ENCODE data around the gene PTAFR.

The PTAFR gene

DNA sequence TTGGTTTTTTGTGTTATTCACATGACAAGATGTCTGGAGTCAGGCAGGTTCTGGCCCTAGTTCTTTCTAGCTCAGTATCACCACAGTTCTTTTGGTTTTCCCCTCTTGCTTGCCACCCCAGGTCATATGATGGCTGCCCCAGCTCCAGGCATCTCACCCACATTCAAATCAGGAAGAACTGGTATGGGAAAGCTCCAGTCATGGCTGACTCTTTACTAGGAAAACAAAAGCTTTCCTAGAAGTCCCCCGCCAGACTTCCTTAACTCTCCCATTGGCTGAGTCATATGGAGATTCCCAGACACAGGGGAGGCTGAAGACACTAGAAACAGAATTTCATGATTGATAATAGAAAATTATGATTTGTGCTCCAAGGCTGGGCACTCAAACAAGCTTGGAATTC lies 65.9 kb downstream of the PTAFR start:
- ATAC-seq (ENCODE audit: insufficient read depth, low read depth) (no peak), DNase-seq (no peak)
- H3K4me1 ChIP-seq (ENCODE audit: insufficient read depth, low read length): peaks cover 9% of the 10 kb centered on the region
- H3K79me2 ChIP-seq (ENCODE audit: insufficient read depth, low read length): no peaks in the 10 kb centered on the region
- H4K20me1 ChIP-seq (ENCODE audit: insufficient read depth, low read length): no peaks in the 10 kb centered on the region
- no peak overlapping the region for H3K9ac ChIP-seq (ENCODE audit: low read depth, low read length)
- no peaks in the 10 kb centered on the region for H3K27me3 ChIP-seq (ENCODE audit: insufficient read depth, low read length, poor library complexity)
- H3K4me2 ChIP-seq (ENCODE audit: insufficient read depth, low read length): no peak overlapping the region
- no peak overlapping the region for H3K4me3 ChIP-seq (ENCODE audit: low read depth in 1 of 2, low read length in 2 of 2)
- no peaks in the 10 kb centered on the region for H3K9me3 ChIP-seq (ENCODE audit: insufficient read depth, low read length, severe bottlenecking)
- no peak overlapping the region for H3K27ac ChIP-seq (ENCODE audit: low read length)
- no peak overlapping the region for H2AFZ ChIP-seq (ENCODE audit: low read depth, low read length)
- H3K36me3 ChIP-seq (ENCODE audit: insufficient read depth, low read length): no peaks in the 10 kb centered on the region
- no peak for TF ChIP-seq EZH2 (IDR thresholded peaks at IDR 0.05; ENCODE audit: borderline replicate concordance, low read depth, low read length, severe bottlenecking)
- TF ChIP-seq, protein P1, sequence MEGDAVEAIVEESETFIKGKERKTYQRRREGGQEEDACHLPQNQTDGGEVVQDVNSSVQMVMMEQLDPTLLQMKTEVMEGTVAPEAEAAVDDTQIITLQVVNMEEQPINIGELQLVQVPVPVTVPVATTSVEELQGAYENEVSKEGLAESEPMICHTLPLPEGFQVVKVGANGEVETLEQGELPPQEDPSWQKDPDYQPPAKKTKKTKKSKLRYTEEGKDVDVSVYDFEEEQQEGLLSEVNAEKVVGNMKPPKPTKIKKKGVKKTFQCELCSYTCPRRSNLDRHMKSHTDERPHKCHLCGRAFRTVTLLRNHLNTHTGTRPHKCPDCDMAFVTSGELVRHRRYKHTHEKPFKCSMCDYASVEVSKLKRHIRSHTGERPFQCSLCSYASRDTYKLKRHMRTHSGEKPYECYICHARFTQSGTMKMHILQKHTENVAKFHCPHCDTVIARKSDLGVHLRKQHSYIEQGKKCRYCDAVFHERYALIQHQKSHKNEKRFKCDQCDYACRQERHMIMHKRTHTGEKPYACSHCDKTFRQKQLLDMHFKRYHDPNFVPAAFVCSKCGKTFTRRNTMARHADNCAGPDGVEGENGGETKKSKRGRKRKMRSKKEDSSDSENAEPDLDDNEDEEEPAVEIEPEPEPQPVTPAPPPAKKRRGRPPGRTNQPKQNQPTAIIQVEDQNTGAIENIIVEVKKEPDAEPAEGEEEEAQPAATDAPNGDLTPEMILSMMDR (IDR thresholded peaks at IDR 0.05; ENCODE audit: borderline replicate concordance, extremely low read depth, low read length, poor library complexity, severe bottlenecking): no peak

DNA sequence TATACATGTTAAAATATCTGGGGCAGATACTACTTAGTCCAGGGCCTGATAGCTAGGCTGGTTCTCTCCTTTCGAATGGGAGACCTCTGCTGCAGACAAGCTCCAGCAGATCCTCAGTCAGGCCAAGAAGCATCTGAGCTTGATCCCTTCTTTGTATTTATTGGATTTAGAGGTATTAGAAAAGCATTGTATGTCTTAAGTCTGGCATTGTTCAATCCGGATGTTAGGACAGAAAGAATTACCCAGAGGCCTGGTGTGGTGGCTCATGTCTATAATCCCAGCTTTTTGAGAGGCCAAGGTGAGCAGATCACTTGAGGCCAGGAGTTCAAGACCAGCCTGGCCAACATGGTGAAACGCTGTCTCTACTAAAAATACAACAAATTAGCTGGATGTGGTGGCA lies 66.9 kb downstream of the PTAFR start:
- Histone ChIP-seq H3K79me2 (ENCODE audit: insufficient read depth, low read length) (no peaks in the 10 kb centered on the region), H3K27me3 (ENCODE audit: insufficient read depth, low read length, poor library complexity) (no peaks in the 10 kb centered on the region), H3K27ac (ENCODE audit: low read length) (no peak overlapping the region), H3K4me2 (ENCODE audit: insufficient read depth, low read length) (no peak overlapping the region), H3K9ac (ENCODE audit: low read depth, low read length) (no peak overlapping the region), H3K4me3 (ENCODE audit: low read depth in 1 of 2, low read length in 2 of 2) (no peak overlapping the region), H2AFZ (ENCODE audit: low read depth, low read length) (no peak overlapping the region), H3K4me1 (ENCODE audit: insufficient read depth, low read length) (no peaks in the 10 kb centered on the region), H3K9me3 (ENCODE audit: insufficient read depth, low read length, severe bottlenecking) (no peaks in the 10 kb centered on the region), H4K20me1 (ENCODE audit: insufficient read depth, low read length) (no peaks in the 10 kb centered on the region), H3K36me3 (ENCODE audit: insufficient read depth, low read length) (no peaks in the 10 kb centered on the region)
- DNase-seq: no peak
- ATAC-seq (ENCODE audit: insufficient read depth, low read depth): no peak
- no peak for TF ChIP-seq EZH2 (IDR thresholded peaks at IDR 0.05; ENCODE audit: borderline replicate concordance, low read depth, low read length, severe bottlenecking)
- TF ChIP-seq, protein P1 (IDR thresholded peaks at IDR 0.05; ENCODE audit: borderline replicate concordance, extremely low read depth, low read length, poor library complexity, severe bottlenecking): no peak

DNA sequence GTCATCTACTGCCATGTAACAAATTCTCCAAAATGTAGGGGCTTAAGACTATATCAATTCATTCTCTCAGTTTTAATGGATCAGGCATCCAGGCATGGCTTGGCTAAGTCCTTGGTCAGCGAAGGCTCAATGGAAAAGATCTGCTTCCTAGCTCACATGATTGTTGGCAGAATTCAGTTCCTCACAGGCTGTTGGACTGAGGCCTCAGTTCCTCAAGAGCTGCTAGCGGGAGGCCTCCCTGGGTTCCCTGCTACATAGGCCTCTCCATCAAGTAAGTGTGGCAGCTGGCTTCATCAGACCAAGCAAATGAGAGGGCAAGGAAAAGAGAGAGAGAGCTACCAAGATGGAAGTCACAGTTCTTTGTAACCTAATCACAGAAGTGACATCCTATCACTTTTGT lies 68.5 kb downstream of the PTAFR start:
- no peak overlapping the region for H3K9ac ChIP-seq (ENCODE audit: low read depth, low read length)
- no peaks in the 10 kb centered on the region for H4K20me1 ChIP-seq (ENCODE audit: insufficient read depth, low read length)
- no peaks in the 10 kb centered on the region for H3K27me3 ChIP-seq (ENCODE audit: insufficient read depth, low read length, poor library complexity)
- H3K27ac ChIP-seq (ENCODE audit: low read length): no peak overlapping the region
- H3K36me3 ChIP-seq (ENCODE audit: insufficient read depth, low read length): no peaks in the 10 kb centered on the region
- no peaks in the 10 kb centered on the region for H3K4me1 ChIP-seq (ENCODE audit: insufficient read depth, low read length)
- ATAC-seq (ENCODE audit: insufficient read depth, low read depth) (no peak), DNase-seq (no peak)
- H3K4me2 ChIP-seq (ENCODE audit: insufficient read depth, low read length): no peak overlapping the region
- no peaks in the 10 kb centered on the region for H3K9me3 ChIP-seq (ENCODE audit: insufficient read depth, low read length, severe bottlenecking)
- H3K4me3 ChIP-seq (ENCODE audit: low read depth in 1 of 2, low read length in 2 of 2): no peak overlapping the region
- no peaks in the 10 kb centered on the region for H3K79me2 ChIP-seq (ENCODE audit: insufficient read depth, low read length)
- no peak overlapping the region for H2AFZ ChIP-seq (ENCODE audit: low read depth, low read length)
- no peak for TF ChIP-seq EZH2 (IDR thresholded peaks at IDR 0.05; ENCODE audit: borderline replicate concordance, low read depth, low read length, severe bottlenecking)
- TF ChIP-seq, protein P1 (IDR thresholded peaks at IDR 0.05; ENCODE audit: borderline replicate concordance, extremely low read depth, low read length, poor library complexity, severe bottlenecking): no peak

All from DND-41 (cell line).